ENCODE data around the gene PHRF1.
A peak's percentile ranks its signal among the peaks of the same experiment; 100 is the strongest.

The PHRF1 gene

GRCh38 chr11:557328-558132, 18.7 kb upstream of the PHRF1 start:
- DNase-seq: no peak

- no peak for DNase-seq
Measured at GRCh38 chr11:558503-558902, 17.8 kb upstream of the PHRF1 start.

GRCh38 chr11:559020-559620, 17.1 kb upstream of the PHRF1 start:
- DNase-seq: no peak

- DNase-seq: no peak
Measured at GRCh38 chr11:559712-560304, 16.5 kb upstream of the PHRF1 start.

DNA sequence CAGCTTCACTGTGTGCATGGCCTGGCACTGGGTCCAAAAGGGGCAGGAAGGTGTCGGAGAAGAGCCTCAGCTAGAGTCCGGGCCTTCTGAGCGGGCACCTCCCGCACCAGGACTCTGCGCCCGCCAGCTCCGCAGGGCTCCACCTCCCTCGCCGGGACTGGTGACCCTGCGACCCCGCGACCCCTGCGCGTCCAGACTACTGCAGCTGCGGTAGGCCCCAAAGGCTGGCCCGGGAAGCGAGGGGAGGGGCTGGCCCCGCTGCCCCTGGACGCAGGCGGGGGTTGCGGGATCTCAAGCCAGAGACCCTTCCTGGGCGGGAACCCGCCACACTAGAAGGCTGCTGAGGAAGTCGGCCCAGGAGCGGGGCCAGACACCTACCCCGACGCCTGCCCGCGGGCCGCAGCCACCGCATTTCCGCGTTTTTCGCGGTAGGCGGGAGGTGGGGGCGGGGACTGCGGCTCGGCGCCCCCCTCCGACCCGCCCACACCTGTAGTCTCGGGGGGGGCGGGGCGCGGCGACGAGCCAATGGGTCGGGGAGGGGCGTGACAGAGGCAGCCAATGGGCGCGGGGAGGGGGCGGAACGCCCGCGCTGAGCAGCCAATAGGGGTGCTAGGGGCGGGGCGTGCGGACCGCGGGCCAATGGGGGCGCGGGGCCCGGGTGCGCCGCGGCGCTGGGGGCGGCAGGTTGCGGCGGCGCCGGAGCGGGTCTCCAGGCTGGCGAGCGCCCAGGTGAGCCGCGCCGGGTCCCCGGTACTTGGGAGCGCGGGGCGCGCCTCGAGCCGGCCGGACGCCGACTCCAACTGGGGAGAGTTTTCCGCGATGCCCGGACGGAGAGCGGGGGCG, 15.7 kb upstream of the PHRF1 start, which contains the start of the genes LMNTD2 and RASSF7:
Gene LMNTD2 (minus strand): TSS at position 434 of the 843 bp plus-strand sequence. CDS start 22 bp downstream, at position 412.
Gene RASSF7 (plus strand): TSS at position 666 of the 843 bp plus-strand sequence. CDS start 799 bp downstream, outside the sequence.
- peak; percentile 86 for DNase-seq

- DNase-seq: peak; percentile 71
Measured at GRCh38 chr11:561148-562003, 14.9 kb upstream of the PHRF1 start.

GRCh38 chr11:562046-562645, 14.1 kb upstream of the PHRF1 start:
- no peak for DNase-seq

GRCh38 chr11:563066-563811, 13.0 kb upstream of the PHRF1 start:
- DNase-seq: no peak

GRCh38 chr11:563812-564578, 12.3 kb upstream of the PHRF1 start:
- DNase-seq: no peak

GRCh38 chr11:565921-566509, 10.3 kb upstream of the PHRF1 start:
- DNase-seq: no peak

DNA sequence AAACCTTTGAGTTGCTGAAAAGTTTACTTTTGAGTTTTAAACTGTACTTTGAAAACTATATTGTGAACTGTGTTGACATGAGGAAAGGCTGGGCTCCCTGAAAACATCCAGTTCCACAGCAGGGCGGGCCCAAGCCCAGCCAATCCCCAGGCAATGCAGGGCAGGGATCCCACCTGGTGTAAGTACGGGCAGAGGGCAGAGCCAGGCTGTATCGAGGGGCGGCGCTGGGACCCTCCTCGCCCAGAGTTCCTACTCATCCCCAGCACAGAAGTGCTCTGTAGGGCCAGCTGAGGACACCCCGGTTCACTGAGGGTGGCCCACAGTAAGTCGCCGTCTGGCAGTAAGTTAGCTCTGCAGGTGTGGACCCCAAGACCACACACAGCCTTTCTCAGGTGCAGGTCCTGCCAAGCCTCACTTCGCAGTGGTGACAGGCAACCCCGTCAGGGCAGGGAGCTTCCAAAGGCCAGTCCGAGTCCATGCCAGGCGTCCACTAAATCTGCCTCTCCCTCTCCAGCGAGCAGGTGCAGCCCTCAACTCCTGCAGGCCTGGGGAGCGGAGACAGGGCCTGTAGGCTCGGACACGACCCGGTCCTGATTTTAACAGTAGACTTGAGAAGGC, 9.2 kb upstream of the PHRF1 start:
- DNase-seq: no peak

DNA sequence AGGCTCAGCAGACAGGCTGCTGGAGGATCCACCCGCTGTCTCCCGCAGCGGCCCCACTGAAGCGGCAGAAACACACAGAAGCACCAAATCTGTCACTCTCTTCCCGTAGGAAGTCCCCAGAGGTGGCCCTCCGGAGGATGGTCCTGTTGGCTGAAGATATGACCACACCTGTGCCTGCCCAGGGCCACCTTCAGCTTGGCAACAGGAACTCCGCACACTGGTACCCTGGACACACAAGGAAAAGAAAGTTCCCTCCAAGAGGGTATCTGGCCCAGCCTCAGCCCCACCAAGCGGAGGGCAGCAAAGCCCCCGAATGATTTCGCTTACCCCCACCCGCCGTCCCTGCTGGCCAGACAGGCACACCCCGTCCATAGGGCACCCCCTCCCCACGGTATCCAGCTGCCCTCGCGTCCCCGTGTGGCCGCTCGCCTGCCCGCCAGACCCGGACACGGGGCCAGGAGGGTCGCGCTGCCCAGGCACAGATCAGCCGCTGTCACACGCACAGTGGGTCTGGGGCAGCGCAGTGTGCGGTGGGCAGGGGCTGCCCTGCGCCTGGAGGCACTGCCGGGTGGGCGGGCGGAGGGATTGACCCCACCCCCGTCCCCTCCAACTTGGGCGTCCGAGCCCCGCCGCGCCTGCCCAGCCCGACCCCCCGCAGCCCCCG, 8.5 kb upstream of the PHRF1 start:
- no peak for DNase-seq

DNA sequence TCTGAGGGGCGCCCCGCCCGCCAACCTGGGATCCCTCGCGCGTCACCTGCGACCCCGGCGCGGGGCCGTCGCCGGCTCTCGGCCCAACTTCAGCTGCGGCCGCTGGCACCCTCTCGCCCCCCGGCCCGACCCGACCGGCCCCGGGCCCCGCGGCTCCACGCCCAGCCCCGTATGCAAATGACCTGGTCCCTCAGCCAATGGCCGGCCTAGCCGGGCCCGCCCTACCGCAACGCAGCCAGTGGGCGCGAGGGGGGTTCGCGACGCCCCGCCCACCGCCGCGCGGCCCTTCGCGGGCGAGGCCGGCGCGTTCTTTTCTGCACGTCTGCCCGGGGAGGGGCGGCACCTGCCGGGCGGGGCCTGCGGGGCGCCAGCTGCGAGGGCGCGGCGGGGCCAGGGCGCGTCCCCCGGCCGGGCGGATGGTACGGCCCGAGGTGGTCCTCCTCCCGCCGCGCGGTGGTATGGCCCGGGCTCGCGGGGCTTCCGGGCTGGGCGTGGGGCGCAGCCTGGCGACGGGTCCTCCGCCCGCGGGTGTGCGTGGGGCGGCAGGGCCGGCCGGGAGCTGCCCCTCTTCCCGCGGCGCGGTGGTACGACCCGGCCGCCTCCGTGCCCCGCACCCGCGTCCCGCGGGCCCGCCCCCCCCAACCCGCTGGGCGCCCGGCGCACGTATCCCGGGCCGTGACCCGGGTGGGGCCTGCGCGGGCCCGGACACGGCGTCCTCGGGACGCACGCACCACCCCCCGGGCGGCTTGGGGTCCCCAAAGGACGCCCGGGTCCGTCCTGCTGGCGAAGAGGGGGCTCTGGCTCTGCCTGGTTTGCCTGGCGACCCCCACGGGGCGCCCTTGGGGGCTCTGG, 7.7 kb upstream of the PHRF1 start:
- DNase-seq: peak; percentile 95

GRCh38 chr11:569158-569885, 6.9 kb upstream of the PHRF1 start:
- no peak for DNase-seq

GRCh38 chr11:571802-572185, 4.5 kb upstream of the PHRF1 start:
- no peak for DNase-seq

DNA sequence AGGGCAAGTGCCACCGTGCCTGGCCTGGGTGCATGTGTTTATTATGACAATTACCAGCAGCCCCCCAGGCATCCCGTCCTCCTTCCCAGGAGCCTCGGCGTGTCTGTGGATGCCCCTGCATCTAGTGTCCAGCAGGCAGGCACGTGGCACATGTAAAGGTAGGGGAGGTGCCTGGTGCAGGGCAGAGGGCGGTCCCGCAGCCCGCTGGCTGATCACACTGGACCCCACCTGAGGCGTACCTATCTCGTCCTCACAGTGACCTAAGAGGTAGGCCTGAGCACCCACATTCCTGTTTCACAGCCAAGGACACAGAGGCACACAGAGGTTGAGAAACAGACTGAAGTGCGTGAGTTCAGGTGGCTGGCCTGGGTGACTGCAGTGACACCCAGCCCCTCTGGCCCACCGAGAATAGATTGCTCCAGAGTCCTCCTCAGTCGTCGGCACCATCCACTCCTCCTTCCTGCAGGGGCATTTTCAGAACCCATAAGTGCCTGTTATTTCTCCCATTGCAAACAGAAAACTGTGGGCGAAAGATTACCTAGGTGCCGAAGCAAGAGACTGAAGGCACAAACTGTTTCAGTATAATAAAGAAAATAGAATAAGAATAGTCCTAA, 3.0 kb upstream of the PHRF1 start:
- DNase-seq: no peak
